A549 (cell line): Measurements from ENCODE around the gene LRRC4B. TPM values are rescaled to one million over a fixed set of nuclear protein-coding genes. Genes with fewer than 3 reads are reported as not detected.
"Not testable (repeated sequence)": the region's sequence is repeated elsewhere in the genome, so short reads cannot be mapped to it uniquely, and the experiment has no call there.

Source experiments
- ATAC-seq, 2 experiments: fragments of 200-7000 bp in 1 of 2; fragments of >200 bp in 1 of 2; cut with Nextera tagmentation in 1 of 2; cut with Tn5 transposase in 1 of 2; 3 replicates each; pipeline versions ENCODE4 v1.8.0 to v1.9.1; 2018 to 2020; ENCODE audit warnings: mild to moderate bottlenecking in 1 of 2, moderate library complexity in 1 of 2
- CTCF ChIA-PET: fragments of 300-600 bp; sonication (Branson Sonifier 250); formaldehyde crosslinking; extraction: SDS; loops from one replicate; lab custom pipeline; 2021; ENCODE audit warnings: antibody characterized with exemption, inconsistent platforms; lab: Yijun Ruan, JAX
- POLR2A ChIA-PET: fragments of 350-600 bp; formaldehyde crosslinking; extraction: SDS; loops from one replicate; lab custom pipeline; 2021; ENCODE audit warnings: antibody characterized with exemption, inconsistent platforms; lab: Yijun Ruan, JAX
- DNase-seq, 2 experiments: peaks; one replicate each; pipeline versions ENCODE4 v3.0.0 to v3.0.0-alpha.2; 2011 to 2016; ENCODE audit warnings: low read depth in 1 of 2, low spot score in 1 of 2
- FAIRE-seq: peaks from 2 replicates; lab custom pipeline; 2011; peaks lifted over from hg19 to GRCh38; lab: Jason Lieb, UNC
- H3K27ac ChIP-seq, 2 experiments: fragments of >200 bp; sonication (Bioruptor Twin); formaldehyde crosslinking; 3 replicates each; pipeline ENCODE4 v1.5.1; 2016 to 2017
- H3K4me1 ChIP-seq: fragments of >200 bp; sonication (Bioruptor Twin); formaldehyde crosslinking; 3 replicates; pipeline ENCODE4 v1.6.1; 2016
- H3K4me2 ChIP-seq: fragments of >200 bp; sonication (Bioruptor Twin); formaldehyde crosslinking; 3 replicates; pipeline ENCODE4 v1.6.1; 2016
- H3K4me3 ChIP-seq: fragments of >200 bp; sonication (Bioruptor Twin); formaldehyde crosslinking; 3 replicates; pipeline ENCODE4 v1.5.1; 2016
- H3K9me3 ChIP-seq: fragments of >200 bp; sonication (Bioruptor Twin); formaldehyde crosslinking; 3 replicates; pipeline ENCODE4 v1.6.1; 2016
- CBX2 ChIP-seq: fragments of 200-600 bp; sonication (generic); IDR thresholded peaks from 2 replicates; pipeline ENCODE4 v1.6.1; 2016; ENCODE audit warnings: low read depth, mild to moderate bottlenecking, borderline replicate concordance
- EHMT2 ChIP-seq: fragments of 200-600 bp; sonication (generic); IDR thresholded peaks from 2 replicates; pipeline ENCODE4 v1.6.1; 2016; ENCODE audit warnings: antibody characterized with exemption, low read depth, mild to moderate bottlenecking, moderate library complexity
- ELK1 ChIP-seq: fragments of 150-350 bp; IDR thresholded peaks from 2 replicates; pipeline ENCODE4 v1.6.1; 2014; ENCODE audit warnings: low read depth, mild to moderate bottlenecking, low read length
- EP300 ChIP-seq, 2 experiments: fragments of >200 bp; sonication (Bioruptor Twin); formaldehyde crosslinking; IDR thresholded peaks; 2 replicates in 1 of 2; 3 replicates in 1 of 2; pipeline ENCODE4 v1.6.1; 2016 to 2017
- HOXA7 ChIP-seq: fragments of 250-450 bp; sonication (Bioruptor Pico); IDR thresholded peaks from 2 replicates; pipeline ENCODE4 v1.5.0; 2020; ENCODE audit warnings: mild to moderate bottlenecking, moderate library complexity
- HOXB13 ChIP-seq: fragments of 250-450 bp; sonication (Bioruptor Pico); IDR thresholded peaks from 2 replicates; pipeline ENCODE4 v1.5.0; 2020; ENCODE audit warnings: low read depth, mild to moderate bottlenecking, moderate library complexity
- HOXB5 ChIP-seq: fragments of 250-450 bp; sonication (Bioruptor Pico); IDR thresholded peaks from 2 replicates; pipeline ENCODE4 v1.5.0; 2020; ENCODE audit warnings: mild to moderate bottlenecking, moderate library complexity
- JUNB ChIP-seq: fragments of >200 bp; sonication (Bioruptor Twin); formaldehyde crosslinking; IDR thresholded peaks from 2 replicates; pipeline ENCODE4 v1.6.1; 2016
- KDM5A ChIP-seq: fragments of 200-600 bp; sonication (generic); IDR thresholded peaks from 2 replicates; pipeline ENCODE4 v1.6.1; 2016; ENCODE audit warnings: antibody characterized with exemption, mild to moderate bottlenecking
- MAFK ChIP-seq: fragments of 450-650 bp; IDR thresholded peaks from 2 replicates; pipeline ENCODE4 v1.6.1; 2014; ENCODE audit not compliant: partially characterized antibody
- MAX ChIP-seq: IDR thresholded peaks from 2 replicates; pipeline ENCODE4 v1.6.1; 2012
- MAZ ChIP-seq: fragments of 150-350 bp; IDR thresholded peaks from 2 replicates; pipeline ENCODE4 v1.6.1; 2014; ENCODE audit warnings: antibody characterized with exemption, low read depth, low read length, borderline replicate concordance
- NFE2L2 ChIP-seq: fragments of 150-350 bp; conservative IDR thresholded peaks from 2 replicates; pipeline ENCODE4 v1.6.1; 2014; ENCODE audit warnings: low read length
- PBX3 ChIP-seq: IDR thresholded peaks from 2 replicates; pipeline ENCODE4 v1.6.1; 2012
- PHF8 ChIP-seq: fragments of 200-600 bp; sonication (generic); IDR thresholded peaks from 2 replicates; pipeline ENCODE4 v1.6.1; 2016; ENCODE audit warnings: low read depth, mild to moderate bottlenecking, antibody characterized with exemption, moderate library complexity, borderline replicate concordance
- RFX5 ChIP-seq: fragments of 450-650 bp; IDR thresholded peaks from 2 replicates; pipeline ENCODE4 v1.7.1; 2014; ENCODE audit warnings: antibody characterized with exemption, mild to moderate bottlenecking, moderate library complexity
- RNF2 ChIP-seq: fragments of 200-600 bp; sonication (generic); IDR thresholded peaks from 2 replicates; pipeline ENCODE4 v1.6.1; 2016; ENCODE audit warnings: low read depth, mild to moderate bottlenecking, antibody characterized with exemption, moderate library complexity, borderline replicate concordance
- TFCP2L1 ChIP-seq: fragments of 250-450 bp; sonication (Bioruptor Pico); IDR thresholded peaks from 2 replicates; pipeline ENCODE4 v1.5.0; 2021; ENCODE audit warnings: mild to moderate bottlenecking
- USF2 ChIP-seq: fragments of 450-650 bp; IDR thresholded peaks from 2 replicates; pipeline ENCODE4 v1.6.1; 2014; ENCODE audit warnings: antibody characterized with exemption
- ZC3H11A ChIP-seq: fragments of 450-650 bp; IDR thresholded peaks from 2 replicates; pipeline ENCODE4 v1.6.1; 2014; ENCODE audit warnings: antibody characterized with exemption, mild to moderate bottlenecking
- ZSCAN20 ChIP-seq: fragments of 250-450 bp; sonication (Bioruptor Pico); IDR thresholded peaks from 2 replicates; pipeline ENCODE4 v1.8.0; 2022; ENCODE audit warnings: mild to moderate bottlenecking, moderate library complexity
- WGBS: methylation state at CpG from one replicate; pipeline ENCODE4 v1.1.6; 2017; ENCODE audit errors: missing lambda C conversion rate; 5-methylcytosine and 5-hydroxymethylcytosine counted together
- polyA plus RNA-seq, 4 experiments: library from polyadenylated mRNA; depleted of rRNA in 3 of 4; stranded (reverse); fragments of >200 nt; fragmentation: RNase III in 1 of 4; extraction: RNeasy Plus Mini Kit Qiagen cat#74134 plus additional on column Dnase treatment in 1 of 4; gene quantifications; 2 replicates in 3 of 4; 3 replicates in 1 of 4; pipeline ENCODE4 v1.2.3, GENCODE V29; 2011 to 2017
- TF ChIP-seq, protein P1 (sequence below): fragments of 250-450 bp; sonication (Bioruptor Pico); IDR thresholded peaks from 2 replicates; pipeline ENCODE4 v1.5.0; 2021; ENCODE audit warnings: mild to moderate bottlenecking, moderate library complexity, borderline replicate concordance
- TF ChIP-seq, protein P2 (sequence below): fragments of >200 bp; sonication (Bioruptor Twin); formaldehyde crosslinking; IDR thresholded peaks from 2 replicates; pipeline ENCODE4 v1.6.1; 2016

LRRC4B gene
- polyA plus RNA-seq, 2 of the 4 experiments (the other 2 are of a cell fraction), result 0.54 to 0.97 TPM

GRCh38 chr19:50580240-50580639 lies 12.0 kb upstream of the LRRC4B start:
- ATAC-seq (no peak), DNase-seq (no peak), FAIRE-seq (no peak)
- no peaks in the 10 kb centered on the region for H3K4me1 ChIP-seq
- POLR2A ChIA-PET, result no interaction called here
- H3K4me3 ChIP-seq, result no peak overlapping the region
- no peak overlapping the region for H3K27ac ChIP-seq
- whole genome bisulfite sequencing, result 80% methylated on average over 6 of the region's 6 CpGs
- no peak overlapping the region for H3K4me2 ChIP-seq
- TF ChIP-seq PHF8 (no peak), HOXA7 (CRISPR knock-in tag) (no peak), MAFK (no peak), ZC3H11A (no peak), MAX (no peak), ZSCAN20 (CRISPR knock-in tag) (no peak), EHMT2 (no peak), JUNB (no peak), TFCP2L1 (CRISPR knock-in tag) (no peak), NFE2L2 (no peak), CBX2 (no peak), PBX3 (no peak), HOXB13 (CRISPR knock-in tag) (no peak), RFX5 (no peak), HOXB5 (CRISPR knock-in tag) (no peak), ELK1 (no peak)
- TF ChIP-seq, protein P1, sequence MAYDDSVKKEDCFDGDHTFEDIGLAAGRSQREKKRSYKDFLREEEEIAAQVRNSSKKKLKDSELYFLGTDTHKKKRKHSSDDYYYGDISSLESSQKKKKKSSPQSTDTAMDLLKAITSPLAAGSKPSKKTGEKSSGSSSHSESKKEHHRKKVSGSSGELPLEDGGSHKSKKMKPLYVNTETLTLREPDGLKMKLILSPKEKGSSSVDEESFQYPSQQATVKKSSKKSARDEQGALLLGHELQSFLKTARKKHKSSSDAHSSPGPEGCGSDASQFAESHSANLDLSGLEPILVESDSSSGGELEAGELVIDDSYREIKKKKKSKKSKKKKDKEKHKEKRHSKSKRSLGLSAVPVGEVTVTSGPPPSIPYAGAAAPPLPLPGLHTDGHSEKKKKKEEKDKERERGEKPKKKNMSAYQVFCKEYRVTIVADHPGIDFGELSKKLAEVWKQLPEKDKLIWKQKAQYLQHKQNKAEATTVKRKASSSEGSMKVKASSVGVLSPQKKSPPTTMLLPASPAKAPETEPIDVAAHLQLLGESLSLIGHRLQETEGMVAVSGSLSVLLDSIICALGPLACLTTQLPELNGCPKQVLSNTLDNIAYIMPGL (CRISPR knock-in tag), result no peak
- TF ChIP-seq, protein P2, sequence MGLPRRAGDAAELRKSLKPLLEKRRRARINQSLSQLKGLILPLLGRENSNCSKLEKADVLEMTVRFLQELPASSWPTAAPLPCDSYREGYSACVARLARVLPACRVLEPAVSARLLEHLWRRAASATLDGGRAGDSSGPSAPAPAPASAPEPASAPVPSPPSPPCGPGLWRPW, result no peak
- no peaks in the 10 kb centered on the region for H3K9me3 ChIP-seq
- CTCF ChIA-PET, result interaction anchor here (1.3 to 1.6 kb wide), 2 partner anchors 24 to 43 kb away, joined by 4 to 11 read pairs; no protein-coding TSS in a partner anchor

GRCh38 chr19:50576769-50577168 lies 8.5 kb upstream of the LRRC4B start:
- POLR2A ChIA-PET, ATAC-seq, FAIRE-seq, H3K9me3 ChIP-seq, H3K4me2 ChIP-seq, H3K27ac ChIP-seq, DNase-seq, H3K4me1 ChIP-seq, H3K4me3 ChIP-seq: not testable (repeated sequence)
- WGBS, result 27% methylated on average over 3 of the region's 3 CpGs
- CTCF ChIA-PET, result interaction anchor here (8.4 kb wide), 1 partner anchor 19 kb away, joined by 98 read pairs; no protein-coding TSS in a partner anchor

- ChIA-PET POLR2A (no interaction called here), CTCF (interaction anchor here (0.5 to 8.4 kb wide), 7 partner anchors 11 to 96 kb away, joined by 3 to 98 read pairs (median 4); no protein-coding TSS in a partner anchor)
- no peaks in the 10 kb centered on the region for H3K4me1 ChIP-seq
- FAIRE-seq (no peak), DNase-seq (no peak), ATAC-seq (no peak; a peak in 1 of 6 replicates)
- TF ChIP-seq MAFK, result no peak
- no peak for TF ChIP-seq ZC3H11A
- TF ChIP-seq JUNB, result no peak
- no peak for TF ChIP-seq RNF2
- TF ChIP-seq KDM5A, result no peak
- no peak for TF ChIP-seq EP300 (IDR thresholded peaks at IDR 0.05)
- no peak for TF ChIP-seq CBX2
- TF ChIP-seq MAZ, result no peak
- TF ChIP-seq, protein P2, result no peak
- TF ChIP-seq USF2, result no peak
- no peak overlapping the region for H3K4me2 ChIP-seq
- 69% methylated on average over 13 of the region's 13 CpGs for WGBS
- no peaks in the 10 kb centered on the region for H3K9me3 ChIP-seq
- no peak overlapping the region for H3K27ac ChIP-seq
- no peak overlapping the region for H3K4me3 ChIP-seq
Measured at GRCh38 chr19:50573741-50574461, 5.7 kb upstream of the LRRC4B start.
